Neuronal stem cell (in vitro differentiated cells): Measurements from ENCODE around the gene DCHS1.

ENCODE experiments used
- DNase-seq: peaks from one replicate; pipeline ENCODE4 v3.0.0-alpha.2; 2013; ENCODE audit warnings: low spot score
- H2AFZ ChIP-seq: one replicate; pipeline ENCODE4 v1.6.1; 2013; ENCODE audit warnings: mild to moderate bottlenecking, low read length, inconsistent platforms
- H2AK5ac ChIP-seq: 2 replicates; pipeline ENCODE4 v1.6.1; 2013; ENCODE audit warnings: low read depth, mild to moderate bottlenecking, inconsistent platforms, low read length, moderate library complexity, mixed read lengths
- H2BK120ac ChIP-seq: 2 replicates; pipeline ENCODE4 v1.6.1; 2013; ENCODE audit warnings: low read depth, mild to moderate bottlenecking, inconsistent platforms, low read length, moderate library complexity, mixed read lengths
- H2BK12ac ChIP-seq: one replicate; pipeline ENCODE4 v1.6.1; 2013; ENCODE audit warnings: low read length, inconsistent platforms
- H2BK15ac ChIP-seq: 2 replicates; pipeline ENCODE4 v1.6.1; 2013; ENCODE audit warnings: mild to moderate bottlenecking, low read length, inconsistent platforms, mixed read lengths
- H2BK5ac ChIP-seq: one replicate; pipeline ENCODE4 v1.6.1; 2013; ENCODE audit warnings: inconsistent platforms, mild to moderate bottlenecking, low read length, moderate library complexity
- H3K14ac ChIP-seq: one replicate; pipeline ENCODE4 v1.6.1; 2013; ENCODE audit warnings: low read length, inconsistent platforms
- H3K18ac ChIP-seq: 2 replicates; pipeline ENCODE4 v1.6.1; 2013; ENCODE audit warnings: low read length, inconsistent platforms
- H3K23ac ChIP-seq: 2 replicates; pipeline ENCODE4 v1.6.1; 2013; ENCODE audit warnings: low read depth, mild to moderate bottlenecking, mixed read lengths, low read length, inconsistent platforms; ENCODE audit not compliant: poor library complexity
- H3K27ac ChIP-seq: replicated peaks from 3 replicates; pipeline ENCODE4 v1.5.1; 2013; ENCODE audit warnings: low read length, inconsistent platforms
- H3K27me3 ChIP-seq, 3 experiments: 2 replicates each; pipeline ENCODE4 v1.6.1; 2013; ENCODE audit warnings: low read length in 3 of 3, mild to moderate bottlenecking in 2 of 3, inconsistent platforms in 1 of 3, low read depth in 1 of 3, mixed read lengths in 1 of 3, moderate library complexity in 1 of 3; ENCODE audit not compliant: control insufficient read depth in 3 of 3, insufficient read depth in 3 of 3
- H3K36me3 ChIP-seq, 2 donors: replicated peaks in 1 of 2; 2 replicates each; pipeline ENCODE4 v1.6.1; 2013; ENCODE audit warnings: low read length in 2 of 2; ENCODE audit not compliant: control insufficient read depth in 2 of 2, insufficient read depth in 2 of 2
- H3K4ac ChIP-seq: 2 replicates; pipeline ENCODE4 v1.6.1; 2013; ENCODE audit warnings: inconsistent platforms, mild to moderate bottlenecking, low read length, moderate library complexity
- H3K4me1 ChIP-seq, 2 donors: 1 replicate in 1 of 2; 2 replicates in 1 of 2; pipeline ENCODE4 v1.6.1; 2013; ENCODE audit warnings: low read length in 2 of 2, low read depth in 1 of 2; ENCODE audit not compliant: control insufficient read depth in 2 of 2, insufficient read depth in 1 of 2
- H3K4me2 ChIP-seq: one replicate; pipeline ENCODE4 v1.6.1; 2013; ENCODE audit warnings: mild to moderate bottlenecking, low read length, inconsistent platforms; ENCODE audit not compliant: insufficient read depth, poor library complexity, severe bottlenecking
- H3K4me3 ChIP-seq, 2 donors: 2 replicates each; pipeline ENCODE4 v1.5.1; 2013; ENCODE audit warnings: low read length in 2 of 2, mild to moderate bottlenecking in 2 of 2, inconsistent platforms in 1 of 2, moderate library complexity in 1 of 2
- H3K79me1 ChIP-seq: one replicate; pipeline ENCODE4 v1.6.1; 2013; ENCODE audit warnings: low read depth, mild to moderate bottlenecking, inconsistent platforms, low read length, moderate library complexity
- H3K9ac ChIP-seq: one replicate; pipeline ENCODE4 v1.6.1; 2013; ENCODE audit warnings: mild to moderate bottlenecking, low read depth, low read length, inconsistent platforms; ENCODE audit not compliant: poor library complexity
- H3K9me3 ChIP-seq, 2 donors: replicated peaks in 1 of 2; 2 replicates each; pipeline versions ENCODE3 to v1.6.1; 2013; ENCODE audit warnings: low read length in 2 of 2, mild to moderate bottlenecking in 2 of 2, inconsistent platforms in 1 of 2, low read depth in 1 of 2, mixed read lengths in 1 of 2, moderate library complexity in 1 of 2; ENCODE audit not compliant: control insufficient read depth in 2 of 2, insufficient read depth in 1 of 2
- H4K8ac ChIP-seq: one replicate; pipeline ENCODE4 v1.6.1; 2013; ENCODE audit warnings: low read depth, mild to moderate bottlenecking, inconsistent platforms, low read length, moderate library complexity
- H4K91ac ChIP-seq: one replicate; pipeline ENCODE4 v1.6.1; 2013; ENCODE audit warnings: low read length, low read depth, mild to moderate bottlenecking, inconsistent platforms; ENCODE audit not compliant: poor library complexity
- WGBS, 2 donors: extraction: QIAGEN DNeasy Blood & Tissue Kit; methylation state at CpG; one replicate each; pipeline ENCODE4 v1.1.7; 2013; ENCODE audit warnings: missing lambda C conversion rate in 2 of 2, mixed read lengths in 1 of 2; ENCODE audit not compliant: insufficient read length in 2 of 2, insufficient replicate concordance in 1 of 2; ENCODE audit errors: extremely low coverage in 2 of 2; 5-methylcytosine and 5-hydroxymethylcytosine counted together

DCHS1 gene

GRCh38 chr11:6623391-6624363, 31.9 kb downstream of the DCHS1 start:
- Histone ChIP-seq H2BK120ac (no peak overlapping the region), H2BK12ac (no peak overlapping the region), H3K4ac (no peak overlapping the region), H2BK15ac (no peak overlapping the region), H3K4me3 (no peak overlapping the region), H3K36me3 (peaks cover 23 to 64% of the 10 kb centered on the region in 2 donors), H2AFZ (no peak overlapping the region), H4K91ac (no peak overlapping the region), H3K4me2 (no peak overlapping the region), H3K23ac (peak overlapping the region; percentile 13), H3K4me1 (peaks cover 1% of the 10 kb centered on the region in 2 donors), H3K9me3 (no peaks in the 10 kb centered on the region), H4K8ac (no peak overlapping the region), H3K18ac (no peak overlapping the region), H3K9ac (peak overlapping the region; percentile 64), H3K14ac (no peak overlapping the region), H3K27me3 (no peaks in the 10 kb centered on the region), H3K79me1 (peaks cover under 1% of the 10 kb centered on the region), H3K27ac (no peak overlapping the region), H2BK5ac (no peak overlapping the region), H2AK5ac (no peak overlapping the region)
- no peak for DNase-seq
- no CpG with 5 or more reads among the region's 31 CpGs for WGBS, 2 donors

GRCh38 chr11:6622261-6623171, 33.1 kb downstream of the DCHS1 start:
- Histone ChIP-seq H3K27ac (no peak overlapping the region), H3K36me3 (peaks cover 23 to 53% of the 10 kb centered on the region in 2 donors), H3K4me1 (peaks cover 4 to 8% of the 10 kb centered on the region in 2 donors), H4K8ac (no peak overlapping the region), H2BK5ac (no peak overlapping the region), H3K79me1 (peaks cover 3% of the 10 kb centered on the region), H3K9ac (no peak overlapping the region), H3K9me3 (no peaks in the 10 kb centered on the region), H3K27me3 (no peaks in the 10 kb centered on the region), H3K18ac (no peak overlapping the region), H3K4me2 (no peak overlapping the region), H3K23ac (peak overlapping the region; percentile 70), H2BK12ac (no peak overlapping the region), H3K4me3 (no peak overlapping the region), H2AFZ (no peak overlapping the region), H2BK15ac (no peak overlapping the region), H3K14ac (no peak overlapping the region), H2BK120ac (no peak overlapping the region), H2AK5ac (peak overlapping the region; percentile 23), H4K91ac (no peak overlapping the region), H3K4ac (no peak overlapping the region)
- no CpG with 5 or more reads among the region's 24 CpGs for WGBS, 2 donors
- DNase-seq, result no peak

- no peak overlapping the region for H2AFZ ChIP-seq
- H3K9me3 ChIP-seq, result no peaks in the 10 kb centered on the region
- peak overlapping the region; percentile 70 for H3K23ac ChIP-seq
- no peak overlapping the region for H3K9ac ChIP-seq
- no peak overlapping the region for H2BK15ac ChIP-seq
- DNase-seq, result no peak
- H3K27ac ChIP-seq, result no peak overlapping the region
- peaks cover 4 to 8% of the 10 kb centered on the region in 2 donors for H3K4me1 ChIP-seq
- H3K27me3 ChIP-seq, result no peaks in the 10 kb centered on the region
- no peak overlapping the region for H2BK12ac ChIP-seq
- no peak overlapping the region for H4K8ac ChIP-seq
- H2BK5ac ChIP-seq, result no peak overlapping the region
- H3K36me3 ChIP-seq, result peaks cover 18 to 45% of the 10 kb centered on the region in 2 donors
- no peak overlapping the region for H3K18ac ChIP-seq
- WGBS, 2 donors, result no CpG with 5 or more reads among the region's 16 CpGs
- no peak overlapping the region for H3K4me2 ChIP-seq
- H3K4ac ChIP-seq, result no peak overlapping the region
- H2AK5ac ChIP-seq, result no peak overlapping the region
- H3K14ac ChIP-seq, result no peak overlapping the region
- no peak overlapping the region for H2BK120ac ChIP-seq
- peak overlapping the region in 1 of 2 donors; percentile 9 for H3K4me3 ChIP-seq
- peaks cover 3% of the 10 kb centered on the region for H3K79me1 ChIP-seq
- no peak overlapping the region for H4K91ac ChIP-seq
Measured at GRCh38 chr11:6621711-6622211, 33.8 kb downstream of the DCHS1 start.
